RWPE1 (cell line): Measurements from ENCODE around the gene MTREX.
A peak's percentile ranks its signal among the peaks of the same experiment; 100 is the strongest.
"Not testable (repeated sequence)": the region's sequence is repeated elsewhere in the genome, so short reads cannot be mapped to it uniquely, and the experiment has no call there.

ENCODE experiments used
- CTCF ChIA-PET: fragments of 350-600 bp; sonication (Branson Sonifier 250); formaldehyde crosslinking; extraction: SDS; loops from one replicate; lab custom pipeline; 2021; lab: Yijun Ruan, JAX
- POLR2A ChIA-PET: fragments of 400-600 bp; formaldehyde crosslinking; extraction: SDS; loops from one replicate; lab custom pipeline; 2020; ENCODE audit warnings: antibody characterized with exemption; ENCODE audit not compliant: low non-redundant PET; lab: Yijun Ruan, JAX
- DNase-seq: peaks from one replicate; pipeline ENCODE4 v3.0.0; 2012; ENCODE audit warnings: low spot score
- H3K27ac ChIP-seq: fragments of 450-650 bp; 2 replicates; pipeline ENCODE4 v1.5.1; 2017
- TF ChIP-seq, protein P1 (sequence below): fragments of 450-650 bp; conservative IDR thresholded peaks from 2 replicates; pipeline ENCODE4 v1.5.1; 2017; ENCODE audit warnings: low read depth, mild to moderate bottlenecking

Gene MTREX

DNA sequence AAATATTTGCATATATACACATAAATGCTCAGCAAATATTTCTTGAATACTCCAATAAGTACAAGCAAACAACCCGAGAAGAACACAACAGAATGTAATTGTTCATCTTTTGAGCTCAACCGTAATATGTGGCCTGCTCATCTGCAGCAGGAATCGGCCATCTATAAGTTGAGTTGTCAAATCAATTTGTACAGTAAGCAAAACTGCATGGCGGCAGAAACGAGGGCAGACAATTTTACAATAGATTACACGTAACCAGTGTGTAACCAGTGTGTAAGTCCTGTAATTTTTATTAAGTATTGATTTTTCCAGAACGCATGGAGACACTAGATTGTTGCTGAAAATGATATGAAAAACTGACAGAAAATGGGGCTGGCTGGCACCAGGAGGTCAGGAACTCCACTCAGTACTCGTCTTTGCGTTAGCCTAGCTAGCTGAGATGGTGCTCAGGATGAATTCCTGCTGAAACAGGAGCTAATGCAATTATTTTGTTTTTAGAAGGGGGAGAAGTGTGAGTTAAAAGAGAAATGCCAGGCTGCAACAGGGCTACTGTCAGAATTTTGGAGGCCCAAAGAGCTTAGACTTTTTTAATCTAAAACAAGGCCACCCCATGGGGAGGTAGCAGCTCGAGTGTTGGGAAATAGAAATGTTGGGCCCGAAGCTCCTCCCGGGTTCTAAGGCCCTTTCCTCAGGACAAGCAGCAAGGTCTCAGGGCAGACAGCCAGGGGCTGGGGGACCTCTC lies 977 bp upstream of the MTREX start:
- peak overlapping the region; percentile 98 for H3K27ac ChIP-seq
- TF ChIP-seq, protein P1, sequence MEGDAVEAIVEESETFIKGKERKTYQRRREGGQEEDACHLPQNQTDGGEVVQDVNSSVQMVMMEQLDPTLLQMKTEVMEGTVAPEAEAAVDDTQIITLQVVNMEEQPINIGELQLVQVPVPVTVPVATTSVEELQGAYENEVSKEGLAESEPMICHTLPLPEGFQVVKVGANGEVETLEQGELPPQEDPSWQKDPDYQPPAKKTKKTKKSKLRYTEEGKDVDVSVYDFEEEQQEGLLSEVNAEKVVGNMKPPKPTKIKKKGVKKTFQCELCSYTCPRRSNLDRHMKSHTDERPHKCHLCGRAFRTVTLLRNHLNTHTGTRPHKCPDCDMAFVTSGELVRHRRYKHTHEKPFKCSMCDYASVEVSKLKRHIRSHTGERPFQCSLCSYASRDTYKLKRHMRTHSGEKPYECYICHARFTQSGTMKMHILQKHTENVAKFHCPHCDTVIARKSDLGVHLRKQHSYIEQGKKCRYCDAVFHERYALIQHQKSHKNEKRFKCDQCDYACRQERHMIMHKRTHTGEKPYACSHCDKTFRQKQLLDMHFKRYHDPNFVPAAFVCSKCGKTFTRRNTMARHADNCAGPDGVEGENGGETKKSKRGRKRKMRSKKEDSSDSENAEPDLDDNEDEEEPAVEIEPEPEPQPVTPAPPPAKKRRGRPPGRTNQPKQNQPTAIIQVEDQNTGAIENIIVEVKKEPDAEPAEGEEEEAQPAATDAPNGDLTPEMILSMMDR: no peak
- ChIA-PET POLR2A (interaction anchor here (0.6 to 1.8 kb wide), 5 partner anchors 10 to 81 kb away, joined by 3 to 5 read pairs (median 3); no protein-coding TSS in a partner anchor), CTCF (interaction anchor here (0.7 kb wide), 1 partner anchor 9 kb away, joined by 3 read pairs; no protein-coding TSS in a partner anchor)
- DNase-seq: peak; percentile 46

DNA sequence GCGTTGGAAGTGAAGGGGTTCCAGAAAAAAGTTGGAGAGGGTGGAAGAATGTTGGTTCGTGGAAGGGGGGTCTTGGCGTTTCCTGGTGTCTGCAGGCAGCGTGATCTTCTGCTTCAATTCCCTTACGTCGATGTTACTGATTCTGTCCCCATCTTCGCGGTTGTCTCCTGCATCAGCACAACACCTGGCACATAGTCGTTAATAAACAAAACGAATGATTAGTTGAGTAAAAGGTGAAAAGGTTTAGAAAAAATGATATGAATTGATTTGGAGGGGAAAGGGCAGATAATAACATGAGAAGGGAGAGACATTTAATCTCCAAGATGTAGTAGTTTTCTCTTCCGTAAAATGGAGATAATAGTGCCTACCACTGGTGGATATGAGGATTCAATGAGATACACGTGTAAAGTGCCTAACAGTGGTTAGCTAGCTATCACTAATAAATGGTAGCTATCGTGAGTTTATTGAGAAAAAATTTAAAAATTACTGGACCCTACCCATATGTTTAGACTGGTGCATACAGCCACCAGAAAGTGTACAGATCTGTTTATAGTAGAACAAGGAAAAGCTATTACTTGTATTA lies 556 bp downstream of the MTREX start:
- TF ChIP-seq, protein P1: no peak; the same call in 1 of the 2 replicates
- peak; percentile 28 for DNase-seq
- peak overlapping the region; percentile 98 for H3K27ac ChIP-seq
- CTCF ChIA-PET: interaction anchor here (0.7 kb wide), 1 partner anchor 82 kb away, joined by 4 read pairs; no protein-coding TSS in a partner anchor
- POLR2A ChIA-PET: interaction anchor here (1.3 kb wide), 1 partner anchor 76 kb away, joined by 3 read pairs; no protein-coding TSS in a partner anchor

DNA sequence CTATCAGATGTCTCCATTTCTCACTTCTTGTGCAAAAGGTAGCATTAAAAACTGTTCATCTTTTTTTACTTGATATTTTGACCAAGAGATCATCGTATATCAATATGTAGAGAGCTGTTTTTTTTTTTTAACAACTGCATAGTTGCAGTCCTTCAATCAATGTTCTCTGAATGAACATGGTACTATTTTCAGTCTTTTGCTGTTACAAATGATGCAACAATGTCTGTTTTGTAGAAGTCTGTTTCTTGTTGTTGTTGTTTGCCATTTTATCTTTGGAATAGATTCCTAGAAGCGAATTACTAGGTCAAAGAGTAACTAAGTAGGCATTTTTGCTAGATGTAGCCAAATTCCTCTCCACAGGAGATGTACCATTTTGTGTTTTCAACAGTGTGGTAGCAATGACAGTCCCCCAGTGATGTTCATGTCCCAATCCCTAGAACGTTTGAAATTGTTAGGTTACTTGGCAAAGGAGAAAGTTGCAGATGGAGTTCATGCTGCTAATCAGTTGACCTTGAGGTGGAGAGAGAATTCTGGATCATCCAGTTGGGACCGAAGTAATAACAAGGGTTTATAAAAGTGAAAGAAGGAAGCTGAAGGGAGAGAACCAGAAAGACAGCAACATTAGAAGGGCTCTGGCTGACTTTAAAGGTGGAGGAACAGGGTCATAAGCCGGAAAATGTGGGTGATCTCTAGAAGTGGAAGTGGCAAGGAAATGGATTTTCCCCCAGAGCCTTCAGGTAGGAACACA lies 6.3 kb downstream of the MTREX start:
- no peak for DNase-seq
- ChIA-PET POLR2A (no interaction called here), CTCF (interaction anchor here (0.6 kb wide), 1 partner anchor 9 kb away, joined by 3 read pairs; no protein-coding TSS in a partner anchor)
- TF ChIP-seq, protein P1: no peak
- no peak overlapping the region for H3K27ac ChIP-seq

DNA sequence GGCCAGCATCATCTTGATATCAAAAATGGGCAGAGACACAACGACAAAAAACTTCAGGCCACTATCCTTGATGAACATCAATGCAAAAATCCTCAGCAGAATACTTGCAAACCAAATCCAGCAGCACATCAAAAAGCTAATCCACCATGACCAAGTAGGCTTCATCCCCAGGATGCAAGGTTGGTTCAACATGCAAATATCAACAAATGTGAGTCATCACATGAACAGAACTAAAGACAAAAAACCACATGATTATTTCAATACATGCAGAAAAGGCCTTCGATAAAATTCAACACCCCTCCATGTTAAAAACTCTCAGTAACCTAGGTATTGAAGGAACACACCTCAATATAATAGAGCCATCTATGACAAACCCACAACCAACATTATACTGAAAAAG lies 8.5 kb downstream of the MTREX start:
- ChIA-PET POLR2A (interaction anchor here (1.2 kb wide), 1 partner anchor 9 kb away, joined by 3 read pairs; the partner anchor contains the start of gene DHX29), CTCF (interaction anchor here (1.2 kb wide), 1 partner anchor 27 kb away, joined by 3 read pairs; no protein-coding TSS in a partner anchor)
- no peak overlapping the region for H3K27ac ChIP-seq
- no peak for DNase-seq
- TF ChIP-seq, protein P1: no peak

DNA sequence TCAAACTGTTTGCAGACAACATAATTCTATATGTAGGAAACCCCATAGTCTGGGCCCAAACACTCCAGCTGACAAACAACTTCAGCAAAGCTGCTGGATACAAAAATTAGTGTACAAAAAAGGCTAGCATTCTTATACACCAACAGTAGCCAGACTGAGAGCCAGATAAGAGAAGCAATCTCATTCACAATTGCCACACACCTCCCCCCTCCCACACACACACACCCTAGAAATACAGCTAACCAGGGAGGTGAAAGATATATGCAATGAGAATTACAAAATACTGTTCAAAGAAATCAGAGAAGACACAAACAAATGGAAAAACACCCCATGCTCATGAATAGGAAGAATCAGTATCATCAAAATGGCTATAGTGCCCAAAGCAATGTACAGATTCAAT lies 9.0 kb downstream of the MTREX start:
- TF ChIP-seq, protein P1: no peak
- DNase-seq: no peak
- ChIA-PET CTCF (interaction anchor here (1.2 kb wide), 1 partner anchor 27 kb away, joined by 3 read pairs; no protein-coding TSS in a partner anchor), POLR2A (interaction anchor here (1.2 kb wide), 1 partner anchor 10 kb away, joined by 3 read pairs; the partner anchor contains the start of gene DHX29)
- no peak overlapping the region for H3K27ac ChIP-seq

DNA sequence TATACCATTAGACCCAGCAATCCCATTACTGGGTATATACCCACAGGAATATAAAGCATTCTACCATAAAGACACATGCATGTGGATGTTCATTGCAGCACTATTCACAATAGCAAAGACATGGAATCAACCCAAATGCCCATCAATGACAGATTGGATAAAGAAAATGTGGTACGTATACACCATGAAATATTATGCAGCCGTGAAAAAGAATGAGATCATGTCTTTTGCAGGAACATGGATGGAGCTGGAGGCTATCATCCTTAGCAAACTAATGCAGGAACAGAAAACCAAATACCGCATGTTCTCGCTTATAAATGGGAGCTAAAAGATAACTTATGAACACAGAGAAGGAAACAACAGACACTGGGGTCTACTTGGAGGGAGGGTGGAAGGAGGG lies 10.4 kb downstream of the MTREX start:
- DNase-seq, H3K27ac ChIP-seq, POLR2A ChIA-PET: not testable (repeated sequence)
- CTCF ChIA-PET: interaction anchor here (0.8 kb wide), 1 partner anchor 146 kb away, joined by 3 read pairs; no protein-coding TSS in a partner anchor
